ENCODE measurements around the gene GABPA.

The GABPA gene

DNA sequence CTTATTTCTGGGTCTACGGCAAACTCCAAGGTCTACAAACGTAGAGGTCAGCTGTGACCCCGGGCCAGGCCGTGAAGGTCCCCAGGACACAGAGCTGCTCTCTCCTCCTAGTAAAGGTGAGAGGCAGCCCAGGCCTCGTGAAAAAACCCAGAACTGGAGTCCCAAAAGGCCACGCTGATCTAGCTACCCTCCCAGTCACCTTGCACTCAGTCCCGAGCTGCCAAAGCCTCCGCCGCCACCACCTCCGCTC lies 193 bp upstream of the GABPA start:
- Histone ChIP-seq H4K20me1 (ENCODE audit: insufficient read depth, low read length) (peaks cover 9% of the 10 kb centered on the region; the same call in 1 of the 2 replicates), H3K4me3 (ENCODE audit: low read depth in 1 of 2, low read length in 2 of 2) (peak overlapping the region; percentile 58 to 60; a peak in 3 of 4 replicates), H3K36me3 (ENCODE audit: insufficient read depth, low read length) (peaks cover 19% of the 10 kb centered on the region), H3K9ac (ENCODE audit: low read depth, low read length) (peak overlapping the region; percentile 96), H3K79me2 (ENCODE audit: insufficient read depth, low read length) (peaks cover 95% of the 10 kb centered on the region), H3K27me3 (ENCODE audit: insufficient read depth, low read length, poor library complexity) (no peaks in the 10 kb centered on the region), H3K4me2 (ENCODE audit: insufficient read depth, low read length) (peak overlapping the region; percentile 79), H2AFZ (ENCODE audit: low read depth, low read length) (peak overlapping the region; percentile 69), H3K4me1 (ENCODE audit: insufficient read depth, low read length) (peaks cover 45% of the 10 kb centered on the region), H3K27ac (ENCODE audit: low read length) (peak overlapping the region; percentile 91), H3K9me3 (ENCODE audit: insufficient read depth, low read length, severe bottlenecking) (no peaks in the 10 kb centered on the region)
- no peak for DNase-seq
- no peak for ATAC-seq (ENCODE audit: insufficient read depth, low read depth)
- TF ChIP-seq, protein P1, sequence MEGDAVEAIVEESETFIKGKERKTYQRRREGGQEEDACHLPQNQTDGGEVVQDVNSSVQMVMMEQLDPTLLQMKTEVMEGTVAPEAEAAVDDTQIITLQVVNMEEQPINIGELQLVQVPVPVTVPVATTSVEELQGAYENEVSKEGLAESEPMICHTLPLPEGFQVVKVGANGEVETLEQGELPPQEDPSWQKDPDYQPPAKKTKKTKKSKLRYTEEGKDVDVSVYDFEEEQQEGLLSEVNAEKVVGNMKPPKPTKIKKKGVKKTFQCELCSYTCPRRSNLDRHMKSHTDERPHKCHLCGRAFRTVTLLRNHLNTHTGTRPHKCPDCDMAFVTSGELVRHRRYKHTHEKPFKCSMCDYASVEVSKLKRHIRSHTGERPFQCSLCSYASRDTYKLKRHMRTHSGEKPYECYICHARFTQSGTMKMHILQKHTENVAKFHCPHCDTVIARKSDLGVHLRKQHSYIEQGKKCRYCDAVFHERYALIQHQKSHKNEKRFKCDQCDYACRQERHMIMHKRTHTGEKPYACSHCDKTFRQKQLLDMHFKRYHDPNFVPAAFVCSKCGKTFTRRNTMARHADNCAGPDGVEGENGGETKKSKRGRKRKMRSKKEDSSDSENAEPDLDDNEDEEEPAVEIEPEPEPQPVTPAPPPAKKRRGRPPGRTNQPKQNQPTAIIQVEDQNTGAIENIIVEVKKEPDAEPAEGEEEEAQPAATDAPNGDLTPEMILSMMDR (IDR thresholded peaks at IDR 0.05; ENCODE audit: borderline replicate concordance, extremely low read depth, low read length, poor library complexity, severe bottlenecking), result no peak
- no peak for TF ChIP-seq EZH2 (IDR thresholded peaks at IDR 0.05; ENCODE audit: borderline replicate concordance, low read depth, low read length, severe bottlenecking)

DNA sequence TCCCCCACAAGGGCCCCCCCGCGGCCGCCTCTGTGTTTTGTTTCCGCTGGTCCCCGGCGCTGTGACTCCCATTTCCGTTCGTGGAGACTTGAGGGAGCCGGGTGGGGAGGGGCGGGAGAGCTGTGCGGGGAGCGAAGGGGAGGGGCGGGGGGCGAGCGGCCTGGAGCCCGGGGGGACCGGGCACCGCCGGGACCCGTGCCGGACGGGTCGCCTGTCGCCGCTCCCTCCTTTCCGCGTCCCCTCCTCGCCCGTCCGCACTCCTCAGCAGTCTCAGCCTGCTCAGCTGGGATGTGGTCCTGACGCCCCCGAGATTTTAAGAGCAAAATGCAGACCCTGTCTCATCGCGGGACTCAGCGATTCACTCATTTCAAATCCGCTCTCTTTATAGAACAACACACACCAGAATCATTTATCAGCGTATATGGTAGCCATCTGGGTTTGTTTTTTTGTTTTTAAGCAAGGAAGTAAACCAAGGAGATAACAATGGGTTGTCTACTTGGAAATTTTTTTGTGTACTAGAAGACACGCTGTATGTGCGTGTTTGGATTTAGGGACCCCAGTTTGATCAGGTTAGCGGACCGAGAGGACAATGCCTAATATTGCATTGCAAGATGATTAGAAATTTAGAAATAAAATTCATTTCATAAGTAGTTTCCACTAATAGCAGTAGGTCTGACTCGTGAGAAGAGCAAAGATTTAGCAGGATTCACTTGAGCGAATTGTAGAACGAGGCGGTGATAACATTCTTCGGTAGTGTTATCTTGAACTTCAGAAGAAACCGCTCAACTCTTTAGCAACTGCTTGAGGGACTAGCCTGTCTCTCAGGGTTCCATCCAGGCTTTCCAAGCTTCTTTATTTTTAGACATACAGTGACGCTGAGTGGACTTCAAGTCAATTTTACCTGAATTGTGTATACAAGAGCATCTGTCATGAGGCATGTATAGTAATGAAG lies 1.1 kb downstream of the GABPA start:
- Histone ChIP-seq H3K4me3 (ENCODE audit: low read depth in 1 of 2, low read length in 2 of 2) (peak overlapping the region; percentile 60 to 76), H3K9me3 (ENCODE audit: insufficient read depth, low read length, severe bottlenecking) (no peaks in the 10 kb centered on the region), H4K20me1 (ENCODE audit: insufficient read depth, low read length) (0 out of 2 replicates have a peak, but pooled peaks cover 3% of the 10 kb centered on the region), H3K9ac (ENCODE audit: low read depth, low read length) (peak overlapping the region; percentile 96), H3K36me3 (ENCODE audit: insufficient read depth, low read length) (peaks cover 10% of the 10 kb centered on the region), H3K79me2 (ENCODE audit: insufficient read depth, low read length) (peaks cover 97% of the 10 kb centered on the region), H3K27me3 (ENCODE audit: insufficient read depth, low read length, poor library complexity) (no peaks in the 10 kb centered on the region), H3K4me2 (ENCODE audit: insufficient read depth, low read length) (peak overlapping the region; percentile 77), H2AFZ (ENCODE audit: low read depth, low read length) (peak overlapping the region; percentile 75), H3K27ac (ENCODE audit: low read length) (peak overlapping the region; percentile 91), H3K4me1 (ENCODE audit: insufficient read depth, low read length) (peaks cover 45% of the 10 kb centered on the region)
- TF ChIP-seq, protein P1 (IDR thresholded peaks at IDR 0.05; ENCODE audit: borderline replicate concordance, extremely low read depth, low read length, poor library complexity, severe bottlenecking), result no peak
- TF ChIP-seq EZH2 (IDR thresholded peaks at IDR 0.05; ENCODE audit: borderline replicate concordance, low read depth, low read length, severe bottlenecking), result no peak
- ATAC-seq (ENCODE audit: insufficient read depth, low read depth), result peak; percentile 66
- peak; percentile 88 for DNase-seq

DNA sequence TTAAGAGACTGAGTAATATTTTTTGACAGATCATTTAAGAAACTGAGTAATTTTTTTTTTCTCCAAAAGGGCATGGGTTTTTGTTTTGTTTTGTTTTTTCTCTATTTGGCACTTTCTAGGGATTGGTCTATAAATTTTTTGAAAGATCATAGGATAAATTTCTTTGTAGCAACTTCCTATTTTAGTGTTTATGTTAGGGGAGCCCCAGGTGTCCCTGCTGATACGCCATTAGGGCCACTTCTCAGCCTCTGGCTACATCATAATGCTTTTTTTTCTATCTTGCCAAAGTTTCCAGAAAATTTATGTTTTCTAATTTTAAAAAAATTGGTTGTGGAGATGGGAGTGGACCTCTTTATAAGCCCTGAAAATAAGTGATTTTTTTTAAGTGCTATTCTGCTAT lies 2.6 kb downstream of the GABPA start:
- Histone ChIP-seq H2AFZ (ENCODE audit: low read depth, low read length) (no peak overlapping the region), H3K4me2 (ENCODE audit: insufficient read depth, low read length) (peak overlapping the region; percentile 77), H3K9ac (ENCODE audit: low read depth, low read length) (peak overlapping the region; percentile 96; the same call in 1 of the 2 replicates), H3K79me2 (ENCODE audit: insufficient read depth, low read length) (peaks cover 93% of the 10 kb centered on the region), H3K4me1 (ENCODE audit: insufficient read depth, low read length) (peaks cover 40% of the 10 kb centered on the region), H3K36me3 (ENCODE audit: insufficient read depth, low read length) (peaks cover 5% of the 10 kb centered on the region; the same call in 1 of the 2 replicates), H3K27me3 (ENCODE audit: insufficient read depth, low read length, poor library complexity) (no peaks in the 10 kb centered on the region), H3K9me3 (ENCODE audit: insufficient read depth, low read length, severe bottlenecking) (no peaks in the 10 kb centered on the region), H3K27ac (ENCODE audit: low read length) (no peak overlapping the region; the same call in 1 of the 2 replicates), H3K4me3 (ENCODE audit: low read depth in 1 of 2, low read length in 2 of 2) (no peak overlapping the region), H4K20me1 (ENCODE audit: insufficient read depth, low read length) (0 out of 2 replicates have a peak, but pooled peaks cover 1% of the 10 kb centered on the region)
- no peak for TF ChIP-seq EZH2 (IDR thresholded peaks at IDR 0.05; ENCODE audit: borderline replicate concordance, low read depth, low read length, severe bottlenecking)
- TF ChIP-seq, protein P1 (IDR thresholded peaks at IDR 0.05; ENCODE audit: borderline replicate concordance, extremely low read depth, low read length, poor library complexity, severe bottlenecking), result no peak
- DNase-seq (no peak), ATAC-seq (ENCODE audit: insufficient read depth, low read depth) (no peak)

Data from DND-41 (cell line).